ENCODE data around the gene SCD5.

SCD5 gene

DNA sequence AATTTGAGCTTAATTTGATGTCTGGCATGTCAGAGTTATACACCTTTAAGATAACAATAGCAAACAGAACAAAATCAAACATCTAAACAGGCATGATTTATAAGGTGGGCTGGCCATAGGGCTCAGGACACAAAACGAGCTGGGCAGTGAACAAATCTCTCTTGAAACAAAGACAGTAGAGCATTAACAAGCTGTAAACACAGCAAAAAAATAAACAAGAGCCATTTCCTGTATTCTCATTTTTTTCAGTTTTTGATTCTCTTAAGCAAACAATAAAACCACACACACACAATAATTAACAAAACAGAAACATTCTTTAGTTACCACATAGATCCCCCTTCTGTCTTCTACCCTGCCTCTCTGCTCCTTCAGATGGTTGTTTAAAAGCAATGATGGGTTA, 168.5 kb downstream of the SCD5 start:
- DNase-seq (ENCODE audit: low spot score), result no peak

DNA sequence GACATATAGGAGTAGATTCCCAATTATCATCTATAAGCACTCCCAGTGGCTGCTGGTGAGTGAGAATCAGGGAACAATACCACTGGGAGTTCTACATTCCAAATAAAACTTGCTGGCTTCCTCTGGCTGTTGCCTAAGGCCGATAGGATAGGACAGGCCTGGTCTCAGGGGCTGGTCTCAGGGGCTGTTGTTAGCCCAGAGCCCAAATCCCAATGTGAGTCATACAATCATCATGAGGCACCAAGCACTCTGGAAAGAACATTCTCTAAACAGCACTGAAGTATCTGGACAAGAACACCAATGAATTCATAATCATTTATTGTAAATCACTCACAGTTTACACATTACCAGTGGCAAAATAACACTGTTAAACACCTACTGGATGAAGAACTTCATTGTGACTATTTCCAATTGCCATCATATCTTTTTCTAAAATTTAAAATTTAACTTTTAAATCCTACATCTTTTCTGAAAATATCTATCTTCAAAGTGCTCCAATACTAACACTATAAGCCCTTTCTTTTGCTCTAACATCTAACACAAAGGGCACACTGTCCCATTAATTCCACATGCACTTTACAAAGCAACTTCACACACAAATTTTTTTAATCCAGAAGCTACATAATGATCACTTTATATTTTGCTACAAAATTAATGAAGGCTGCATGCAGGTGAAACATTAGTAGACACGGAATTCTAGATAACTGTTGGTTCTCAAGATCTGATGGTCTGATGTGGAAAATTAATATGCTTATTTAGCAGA, 169.2 kb downstream of the SCD5 start:
- no peak for DNase-seq (ENCODE audit: low spot score)

DNA sequence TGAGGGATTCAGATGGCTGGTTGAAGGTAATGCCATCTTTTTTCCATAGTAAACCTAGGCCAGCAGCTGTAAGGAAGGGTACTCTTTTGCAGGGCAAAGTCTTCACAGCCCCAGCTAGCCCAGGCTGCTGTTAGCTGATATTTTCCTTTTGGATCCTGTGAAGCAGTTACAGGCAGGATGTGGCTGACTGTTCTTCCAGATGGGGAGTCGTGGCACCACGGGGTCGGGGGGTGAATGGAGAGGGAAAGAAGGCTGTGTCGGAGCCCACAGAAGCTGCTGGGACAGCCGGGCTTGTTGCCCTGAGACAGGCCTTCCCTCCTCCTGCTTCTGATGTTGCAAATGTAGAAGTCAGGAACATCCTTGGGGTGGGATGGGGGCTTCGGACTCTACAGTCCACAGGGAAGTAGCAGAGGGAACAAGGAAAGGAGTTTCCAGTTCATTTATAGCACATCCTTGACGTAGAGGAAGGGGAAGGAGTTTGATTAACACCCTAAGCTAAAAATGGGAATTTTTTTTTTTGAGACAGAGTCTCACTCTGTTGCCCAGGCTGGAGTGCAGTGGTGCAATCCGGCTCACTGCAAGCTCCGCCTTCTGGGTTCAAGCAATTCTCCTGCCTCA, 172.2 kb downstream of the SCD5 start:
- DNase-seq (ENCODE audit: low spot score), result no peak

DNA sequence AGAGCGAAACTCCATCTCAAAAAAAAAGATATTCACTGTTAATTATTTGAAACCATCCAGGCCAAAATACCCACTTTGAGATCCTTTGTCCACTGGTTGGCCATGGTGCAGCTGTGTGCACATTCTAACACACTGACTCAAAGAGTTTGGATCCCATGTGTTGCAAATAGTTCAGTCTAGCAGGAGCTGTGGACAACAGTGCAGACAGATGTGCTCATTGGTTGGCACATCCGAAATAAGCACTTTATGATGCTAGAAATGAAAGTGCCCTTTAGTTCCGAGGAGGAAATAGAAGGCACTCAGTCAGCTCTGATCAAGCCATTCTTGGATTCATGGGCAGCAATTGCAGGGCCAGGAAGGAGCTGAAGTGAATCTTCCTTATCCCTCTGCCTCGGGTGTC, 173.8 kb downstream of the SCD5 start:
- DNase-seq (ENCODE audit: low spot score), result no peak

DNA sequence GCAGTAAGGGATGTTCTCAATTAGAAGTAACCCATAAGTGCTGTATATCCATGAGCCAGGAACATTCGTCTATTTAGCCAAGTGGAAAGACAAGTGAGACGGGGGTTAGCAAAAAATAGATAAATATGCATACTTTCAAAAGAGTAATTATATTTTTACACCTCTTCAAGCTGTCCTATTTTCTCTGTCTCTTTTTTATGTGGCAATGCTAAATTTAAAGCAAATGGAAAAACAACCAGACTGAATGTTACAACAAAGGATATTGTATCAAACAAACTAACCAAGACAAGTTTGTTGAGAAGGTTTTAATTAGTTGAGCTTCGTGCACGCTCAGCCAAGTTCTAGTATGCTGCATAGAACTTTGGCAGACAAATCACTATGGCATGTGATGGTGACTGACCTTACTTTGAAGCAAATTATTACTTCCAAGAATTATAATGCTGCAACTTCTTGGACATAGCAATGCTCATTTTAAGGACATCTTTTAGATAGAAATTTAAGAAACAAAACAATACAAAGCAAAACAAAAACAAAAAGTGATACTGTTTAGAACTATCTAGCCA, 175.4 kb downstream of the SCD5 start:
- no peak for DNase-seq (ENCODE audit: low spot score)

DNA sequence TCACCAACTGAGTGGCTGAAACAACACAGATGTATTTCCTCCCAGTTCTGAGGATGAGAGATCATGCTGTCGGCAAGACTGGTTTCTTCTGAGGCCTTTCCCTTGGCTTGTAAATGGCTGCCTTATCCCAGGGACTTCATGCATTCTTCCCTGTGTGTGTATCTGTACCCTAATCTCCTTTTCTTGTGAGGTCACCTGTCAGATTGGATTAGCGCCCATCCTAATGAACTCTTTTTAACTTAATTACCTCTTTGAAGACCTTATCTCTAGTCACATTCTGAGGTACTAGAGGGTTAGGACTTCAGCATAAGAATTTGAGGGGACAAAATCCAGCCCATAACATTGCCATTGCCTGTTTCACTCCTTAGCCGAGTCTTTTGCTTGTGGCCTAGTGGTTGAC, 177.3 kb downstream of the SCD5 start:
- no peak for DNase-seq (ENCODE audit: low spot score)

DNA sequence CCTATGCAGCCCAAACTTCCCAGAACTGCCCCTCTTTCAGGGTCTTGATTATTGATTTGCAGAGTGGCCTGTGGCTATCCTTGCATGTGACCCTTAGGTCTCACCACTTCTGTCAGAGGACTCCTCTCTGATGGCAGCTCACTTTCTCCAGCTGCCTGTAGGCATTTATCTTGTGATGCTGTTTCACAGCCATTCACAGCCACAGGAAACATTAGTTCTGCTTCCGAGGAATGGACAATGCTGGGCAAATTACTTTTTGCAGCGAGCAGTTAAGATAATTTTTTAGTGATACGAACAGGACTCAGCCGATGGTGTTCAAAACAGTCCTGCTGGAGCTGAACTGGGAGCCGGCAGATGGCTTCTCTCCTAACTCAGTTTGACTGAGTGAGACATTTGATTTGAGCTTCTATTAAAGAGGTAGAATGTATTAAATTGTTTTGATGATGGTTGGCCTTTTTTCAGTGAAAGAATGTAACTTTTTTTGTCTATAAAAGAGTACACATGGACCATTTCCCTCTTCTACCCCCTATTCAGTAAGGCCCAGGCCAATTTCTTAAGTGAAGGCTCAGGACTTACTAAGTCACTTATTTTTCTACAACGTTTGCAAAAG, 178.4 kb downstream of the SCD5 start:
- DNase-seq (ENCODE audit: low spot score), result no peak

DNA sequence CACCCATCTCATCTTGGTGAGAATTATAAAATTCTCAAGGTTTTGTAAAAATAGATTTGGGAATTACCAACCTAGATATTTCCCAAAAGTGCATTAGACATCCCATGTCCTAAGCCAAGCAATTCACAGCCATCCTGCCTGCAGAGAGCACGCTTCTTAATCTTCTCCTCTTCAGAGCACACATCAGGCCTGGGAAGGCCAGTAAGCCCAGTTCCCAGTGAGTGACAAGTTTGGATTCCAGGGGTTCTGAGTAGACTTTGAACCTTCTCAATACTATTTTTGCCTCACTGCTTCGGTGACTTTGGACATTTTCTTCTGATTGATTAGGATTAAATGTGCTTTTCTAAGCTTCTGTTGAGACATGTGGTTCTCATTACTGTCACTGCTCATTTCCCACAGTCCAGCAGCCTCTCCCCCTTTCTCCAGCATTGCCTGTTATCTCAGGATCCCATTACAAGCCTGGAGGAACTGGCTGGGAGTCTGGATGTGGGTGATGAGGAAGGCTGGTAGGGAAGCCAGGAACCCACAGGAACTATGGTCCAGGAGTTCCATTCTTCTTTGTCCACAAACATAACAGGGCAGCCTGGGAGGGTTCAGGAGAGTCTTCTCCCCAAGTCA, 180.4 kb downstream of the SCD5 start:
- no peak for DNase-seq (ENCODE audit: low spot score)

DNA sequence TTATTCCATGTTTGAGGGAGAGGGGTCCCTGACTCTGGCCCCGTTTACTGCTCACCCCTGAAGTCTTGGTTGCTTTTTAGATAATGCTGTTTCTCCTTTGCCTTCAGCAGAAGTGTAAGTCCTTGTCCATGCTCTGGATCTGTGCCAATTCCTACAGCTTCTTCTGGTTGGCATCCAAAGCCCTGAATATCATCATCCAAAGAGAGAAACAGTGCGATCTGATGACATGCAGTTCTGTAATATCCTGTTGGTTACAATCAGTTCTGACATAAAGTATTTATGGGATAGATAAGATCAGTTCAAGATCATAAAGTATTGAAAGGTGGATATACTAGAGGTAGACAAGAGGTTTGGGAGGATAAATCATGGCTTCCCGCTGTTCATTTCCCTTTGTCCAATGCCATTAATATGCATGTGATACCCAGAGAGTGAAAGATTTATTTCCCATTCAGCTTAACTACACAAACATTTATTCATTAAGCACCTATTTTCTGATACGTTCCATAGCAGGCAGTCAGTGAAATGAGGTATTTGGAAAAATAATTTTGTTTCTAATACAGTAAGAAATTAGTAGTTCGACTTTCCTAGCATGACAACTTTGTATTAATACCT, 183.7 kb downstream of the SCD5 start:
- DNase-seq (ENCODE audit: low spot score), result no peak

DNA sequence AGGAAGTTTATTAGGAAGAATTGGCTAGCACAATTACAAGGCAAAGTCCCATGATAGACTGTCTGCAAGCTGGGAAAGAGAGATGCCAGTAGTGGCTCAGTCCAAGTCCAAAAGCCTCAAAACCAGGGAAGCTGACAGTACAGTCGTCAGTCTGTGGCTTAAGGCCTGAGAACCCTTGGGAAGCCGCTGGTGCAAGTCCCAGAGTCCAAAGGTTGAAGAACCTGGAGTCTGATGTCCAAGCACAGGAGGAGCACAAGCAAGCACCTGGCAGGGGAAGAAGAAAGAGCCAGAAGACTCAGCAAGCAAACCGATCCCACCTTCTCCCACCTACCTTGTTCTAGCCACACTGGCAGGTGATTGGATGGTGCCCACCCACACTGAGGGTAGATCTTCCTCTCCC, 185.5 kb downstream of the SCD5 start:
- DNase-seq (ENCODE audit: low spot score), result no peak

DNA sequence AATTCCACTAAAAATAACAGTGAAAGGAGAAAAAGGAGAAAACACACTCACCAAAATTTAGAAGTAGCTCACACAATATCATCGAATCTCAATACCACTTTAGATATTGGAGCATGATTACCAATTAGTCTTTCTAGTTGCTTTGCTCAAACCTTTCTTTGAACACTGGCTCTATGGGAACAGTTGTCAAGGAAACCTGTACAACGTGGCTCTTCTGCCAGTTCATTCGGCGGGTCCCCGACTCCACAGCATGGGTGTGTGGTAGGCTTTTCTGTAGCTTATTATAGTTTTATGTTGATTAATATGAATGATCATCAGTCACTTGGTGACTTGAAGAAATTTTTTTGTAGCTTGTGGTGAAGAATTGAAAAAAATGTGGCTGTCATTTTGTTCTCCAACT, 186.6 kb downstream of the SCD5 start:
- no peak for DNase-seq (ENCODE audit: low spot score)

DNA sequence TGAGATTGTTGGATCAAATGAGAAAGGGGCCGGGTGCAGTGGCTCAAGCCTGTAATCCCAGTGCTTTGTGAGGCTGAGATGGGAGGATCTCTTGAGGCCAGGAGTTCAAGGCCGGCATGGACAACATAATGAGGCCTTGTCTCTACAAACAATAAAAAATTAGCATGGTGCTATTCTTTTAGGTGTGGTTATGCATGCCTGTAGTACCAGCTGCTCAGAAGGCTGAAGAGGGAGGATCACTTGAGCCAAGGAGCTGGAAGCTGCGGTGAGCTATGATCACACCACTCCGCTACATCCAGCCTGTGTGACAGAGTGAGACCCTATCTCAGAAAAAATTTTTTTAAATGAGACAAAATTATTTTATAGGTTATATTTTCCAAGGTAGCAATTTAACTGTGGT, 187.1 kb downstream of the SCD5 start:
- no peak for DNase-seq (ENCODE audit: low spot score)

DNA sequence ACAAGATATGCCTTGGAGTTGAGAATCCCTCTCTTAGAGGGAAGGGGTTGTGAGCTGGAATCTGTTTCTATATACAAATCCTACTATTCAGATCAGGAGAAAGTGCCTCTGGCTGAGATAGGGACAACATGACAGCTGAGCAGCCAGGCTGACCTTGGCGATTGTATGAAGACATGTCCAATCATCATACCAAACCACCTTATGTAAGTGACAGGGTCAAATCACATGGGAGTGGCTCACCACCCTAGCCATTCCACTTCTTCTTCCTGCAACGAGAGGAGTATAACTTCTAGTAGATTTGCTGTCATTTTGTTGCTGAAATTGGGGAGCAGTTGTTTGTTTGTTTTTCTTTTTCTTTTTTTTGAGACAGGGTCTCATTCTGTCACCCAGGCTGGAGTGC, 188.6 kb downstream of the SCD5 start:
- no peak for DNase-seq (ENCODE audit: low spot score)

DNA sequence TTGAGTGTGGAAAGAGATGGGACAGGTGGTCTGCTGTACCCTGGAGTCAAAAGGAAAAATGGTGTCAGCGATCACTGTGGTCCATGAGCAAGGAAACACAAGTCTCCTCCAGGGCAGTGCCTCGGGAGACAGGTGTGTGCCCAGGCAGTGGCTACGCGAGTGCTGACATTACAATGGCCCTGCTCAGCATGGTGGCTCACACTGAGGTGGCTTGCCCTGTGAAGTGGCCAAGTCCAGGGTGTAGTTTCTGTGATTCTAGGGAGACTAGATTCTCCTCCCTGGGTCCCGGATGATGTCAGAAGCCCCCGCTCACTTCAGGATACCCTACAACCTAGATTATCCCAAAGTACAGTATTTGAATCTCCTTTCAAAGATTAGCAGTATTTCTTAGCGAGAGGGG, 192.0 kb downstream of the SCD5 start:
- no peak for DNase-seq (ENCODE audit: low spot score)

DNA sequence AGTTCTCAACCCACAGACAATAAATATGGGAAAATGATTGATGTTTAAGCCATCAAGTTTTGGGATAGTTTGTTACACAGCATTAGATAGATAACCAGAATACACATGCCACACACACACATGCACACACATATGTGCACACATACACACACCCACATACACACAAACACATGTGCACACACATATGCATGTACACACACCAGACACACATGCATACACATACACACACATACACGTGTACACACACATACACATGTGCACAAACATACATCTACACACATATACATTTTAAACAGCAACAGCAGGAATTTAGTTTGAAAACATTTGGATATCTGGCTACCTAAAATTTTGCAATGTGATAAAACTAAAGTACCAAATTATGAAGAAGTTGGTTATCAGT, 194.1 kb downstream of the SCD5 start:
- no peak for DNase-seq (ENCODE audit: low spot score)

DNA sequence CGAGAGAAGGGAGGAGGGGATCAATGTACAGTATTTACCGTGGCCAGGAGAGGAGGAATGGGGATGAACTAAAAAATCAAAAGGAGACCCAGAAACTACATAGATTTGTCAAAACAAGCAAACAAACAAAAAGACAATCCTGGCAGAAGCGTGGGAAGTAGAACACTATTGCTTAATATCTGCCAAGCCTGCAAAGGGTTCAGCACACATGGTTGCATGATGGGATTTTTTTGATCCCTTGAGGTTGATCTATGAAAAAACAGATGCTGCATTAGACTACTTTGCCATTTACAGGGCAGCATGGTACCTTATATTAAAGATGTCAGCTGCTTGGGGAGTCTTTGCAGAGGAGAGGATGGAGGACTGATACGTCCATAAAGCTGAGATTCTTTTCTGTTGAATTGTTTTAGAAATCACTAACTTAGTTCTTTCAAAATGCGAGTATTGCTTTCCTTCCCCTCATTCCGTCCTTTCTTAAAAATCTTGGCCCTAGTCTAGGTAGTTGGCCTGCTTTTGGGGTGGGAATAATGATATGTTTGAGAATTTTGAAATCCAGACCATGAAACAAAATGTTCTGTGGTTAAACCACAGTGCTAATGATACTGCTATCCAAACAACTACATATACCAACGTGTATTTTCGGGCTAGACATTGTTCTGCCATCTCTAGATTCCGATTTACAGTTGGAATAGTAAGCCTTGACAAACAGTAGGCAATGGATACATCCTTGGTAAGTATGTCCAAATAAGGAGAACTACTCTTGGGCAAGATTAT, 197.2 kb downstream of the SCD5 start:
- no peak for DNase-seq (ENCODE audit: low spot score)

DNA sequence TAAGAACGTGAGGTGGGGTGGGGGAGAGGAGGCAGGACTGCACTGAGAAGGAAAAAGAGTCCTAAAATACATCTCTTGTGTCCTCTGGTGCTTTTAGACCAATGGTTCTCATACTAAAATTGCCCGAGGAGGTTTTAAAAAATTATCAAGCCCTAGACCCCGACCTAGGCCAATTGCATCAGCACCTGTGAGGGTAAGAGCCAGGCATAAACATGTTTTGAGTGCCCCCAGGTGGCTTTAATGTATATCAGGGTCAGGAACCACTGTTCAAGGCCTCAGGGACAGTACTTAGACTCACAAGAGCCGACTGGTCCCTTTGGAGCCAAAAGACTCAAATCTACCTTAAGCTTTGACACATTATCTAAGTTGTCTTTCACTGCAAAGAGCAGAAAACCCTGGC, 199.3 kb downstream of the SCD5 start:
- DNase-seq (ENCODE audit: low spot score), result no peak

DNA sequence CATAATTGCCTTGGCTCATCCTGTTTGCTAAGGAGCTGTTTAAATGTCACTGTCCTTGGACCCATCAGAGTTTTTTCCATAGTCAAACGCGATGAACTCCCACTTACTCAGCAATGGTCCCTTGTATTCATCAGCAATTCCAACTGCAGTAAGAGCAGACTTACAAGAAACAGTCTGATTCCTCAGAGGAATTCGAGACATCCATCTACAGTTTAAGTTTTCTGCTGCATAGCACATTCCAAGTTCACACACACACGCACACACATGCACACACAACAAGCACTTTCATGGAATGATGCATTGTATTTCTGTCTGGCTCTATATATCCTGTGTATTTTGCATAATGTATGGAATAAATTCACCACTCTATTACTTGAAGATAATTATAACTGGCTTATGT, 204.1 kb downstream of the SCD5 start:
- no peak for DNase-seq (ENCODE audit: low spot score)

DNA sequence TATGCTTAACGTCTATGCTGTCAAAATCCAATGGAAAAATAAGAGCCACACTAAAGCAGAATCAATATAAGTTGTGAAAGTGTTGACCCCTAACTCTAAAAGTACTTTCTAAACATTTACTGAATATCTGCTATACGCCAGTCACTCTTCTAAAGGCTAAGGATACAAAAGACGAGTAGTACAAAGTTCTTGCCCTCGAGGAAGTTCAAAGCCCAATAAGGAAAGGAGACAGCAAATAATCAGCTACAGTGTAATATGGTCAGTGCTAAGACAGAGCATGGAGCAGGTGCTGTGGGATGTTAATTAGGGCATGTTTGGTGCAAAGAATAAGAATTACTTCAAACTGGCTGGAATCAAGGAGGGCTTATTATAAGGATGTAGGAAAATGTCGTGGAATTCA, 205.2 kb downstream of the SCD5 start:
- no peak for DNase-seq (ENCODE audit: low spot score)

DNA sequence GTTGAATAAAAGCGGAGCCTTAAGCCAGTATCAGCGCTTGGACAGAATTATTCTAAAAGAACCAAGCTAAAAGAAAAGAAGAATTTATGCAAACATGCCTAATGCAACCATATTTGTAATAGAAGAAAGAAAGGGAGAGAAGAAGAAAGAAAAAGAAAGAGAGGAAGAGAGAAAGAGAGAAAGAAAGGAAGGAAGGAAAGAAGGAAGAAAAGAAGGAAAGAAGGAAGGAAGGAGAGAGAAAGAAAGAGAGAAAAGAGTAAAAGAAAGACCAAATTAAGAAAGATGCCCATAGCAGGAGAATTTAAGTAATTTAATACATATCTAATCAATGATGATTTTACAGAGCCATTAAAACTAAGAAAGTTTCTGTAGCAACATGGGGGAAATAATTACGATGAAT, 206.0 kb downstream of the SCD5 start:
- no peak for DNase-seq (ENCODE audit: low spot score)

DNA sequence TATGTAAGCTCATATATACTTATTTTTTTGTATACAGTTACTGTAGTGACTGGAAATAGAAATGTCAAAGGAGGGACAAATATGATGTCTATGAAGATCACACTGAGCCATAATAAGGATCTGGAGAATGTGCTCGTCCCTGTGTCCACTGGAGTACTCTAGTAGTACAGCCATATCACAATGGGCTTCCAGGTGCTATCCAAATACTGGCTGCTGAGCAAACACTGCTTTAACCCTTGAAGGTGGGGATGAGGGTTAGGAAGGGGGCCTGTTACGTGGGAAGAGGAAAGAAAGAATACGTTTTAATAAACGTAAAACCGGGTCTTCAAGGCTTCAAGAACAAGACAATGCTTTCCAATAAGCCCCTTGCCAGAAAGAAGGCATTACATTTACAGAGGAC, 207.0 kb downstream of the SCD5 start:
- no peak for DNase-seq (ENCODE audit: low spot score)

DNA sequence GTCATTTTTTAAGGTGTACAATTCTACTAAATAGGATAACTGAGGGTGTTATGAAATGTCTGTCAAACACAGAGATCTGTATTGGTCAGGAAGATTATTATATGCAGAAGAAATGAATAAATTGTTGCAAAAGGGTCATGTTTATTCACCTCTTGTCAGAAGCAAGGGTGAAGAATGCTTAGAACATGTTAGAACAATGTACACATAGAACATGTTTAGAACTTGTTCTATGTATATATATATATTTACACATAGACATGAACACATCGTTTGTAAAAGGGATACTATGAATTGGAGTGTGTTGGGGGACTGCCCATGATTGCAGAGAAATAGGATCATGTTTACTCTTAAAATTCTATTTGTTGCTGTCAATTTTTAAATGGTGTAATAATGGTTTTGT, 208.8 kb downstream of the SCD5 start:
- no peak for DNase-seq (ENCODE audit: low spot score)
